H1 (cell line): Measurements from ENCODE around the gene RNU11.

ENCODE experiments used
- CBX5 ChIP-seq: fragments of 300-800, 300-1000 bp; sonication (generic); IDR thresholded peaks from 2 replicates; pipeline ENCODE4 v1.7.1; 2016; ENCODE audit warnings: antibody characterized with exemption, low read length, low read depth
- CEBPB ChIP-seq: IDR thresholded peaks from 2 replicates; pipeline ENCODE4 v1.6.1; 2012; ENCODE audit warnings: low read depth, low read length
- CREB1 ChIP-seq: IDR thresholded peaks from 2 replicates; pipeline ENCODE4 v1.6.1; 2012; ENCODE audit warnings: inconsistent platforms
- CTCF ChIP-seq, 3 experiments: IDR thresholded peaks; 1 replicate in 2 of 3; 2 replicates in 1 of 3; pipeline versions ENCODE4 v1.5.1 to v1.6.1; 2011; ENCODE audit warnings: low read length in 3 of 3, mild to moderate bottlenecking in 3 of 3, inconsistent platforms in 2 of 3, low read depth in 1 of 3, moderate library complexity in 1 of 3; ENCODE audit not compliant: insufficient read depth in 1 of 3; ENCODE audit errors: control extremely low read depth in 1 of 3
- EGR1 ChIP-seq: IDR thresholded peaks from 2 replicates; pipeline ENCODE4 v1.6.1; 2011; ENCODE audit warnings: low read depth, low read length, borderline replicate concordance
- GTF2F1 ChIP-seq: IDR thresholded peaks from 2 replicates; pipeline ENCODE4 v1.6.1; 2012; ENCODE audit warnings: low read depth, low read length, improper control_type of control experiment, borderline replicate concordance
- HDAC2 ChIP-seq, 2 experiments: fragments of 300-600 bp in 1 of 2; sonication (generic) in 1 of 2; IDR thresholded peaks; 2 replicates each; pipeline ENCODE4 v1.6.1; 2011 to 2012; ENCODE audit warnings: low read depth in 2 of 2, low read length in 2 of 2, mild to moderate bottlenecking in 2 of 2, moderate library complexity in 2 of 2, borderline replicate concordance in 1 of 2, inconsistent platforms in 1 of 2
- JUND ChIP-seq: IDR thresholded peaks from 2 replicates; pipeline ENCODE4 v1.6.1; 2011; ENCODE audit warnings: mild to moderate bottlenecking, improper control_type of control experiment, low read length
- POLR2A ChIP-seq, 2 experiments: IDR thresholded peaks; 1 replicate in 1 of 2; 2 replicates in 1 of 2; pipeline ENCODE4 v1.6.1; 2011; ENCODE audit warnings: low read depth in 2 of 2, low read length in 2 of 2, mild to moderate bottlenecking in 2 of 2; ENCODE audit errors: control extremely low read depth in 1 of 2
- RBBP5 ChIP-seq: IDR thresholded peaks from 2 replicates; pipeline ENCODE4 v1.7.1; 2012; ENCODE audit warnings: low read depth, mild to moderate bottlenecking, inconsistent platforms, low read length, moderate library complexity, borderline replicate concordance
- RNF2 ChIP-seq: fragments of 200-900, 300-1000 bp; sonication (generic); IDR thresholded peaks from 2 replicates; pipeline ENCODE4 v1.7.1; 2016; ENCODE audit warnings: borderline replicate concordance, low read depth, mild to moderate bottlenecking, antibody characterized with exemption, low read length; ENCODE audit not compliant: poor library complexity, severe bottlenecking; ENCODE audit errors: missing control alignments
- RXRA ChIP-seq: IDR thresholded peaks from 2 replicates; pipeline ENCODE4 v1.6.1; 2011; ENCODE audit warnings: low read depth, mild to moderate bottlenecking, low read length, moderate library complexity; ENCODE audit not compliant: insufficient read depth
- SRF ChIP-seq: IDR thresholded peaks from 2 replicates; pipeline ENCODE4 v1.6.1; 2011; ENCODE audit warnings: mild to moderate bottlenecking, low read depth, low read length, moderate library complexity
- TF ChIP-seq, protein P1 (sequence below): IDR thresholded peaks from 2 replicates; pipeline ENCODE4 v1.6.1; 2012; ENCODE audit warnings: inconsistent platforms

DNA sequence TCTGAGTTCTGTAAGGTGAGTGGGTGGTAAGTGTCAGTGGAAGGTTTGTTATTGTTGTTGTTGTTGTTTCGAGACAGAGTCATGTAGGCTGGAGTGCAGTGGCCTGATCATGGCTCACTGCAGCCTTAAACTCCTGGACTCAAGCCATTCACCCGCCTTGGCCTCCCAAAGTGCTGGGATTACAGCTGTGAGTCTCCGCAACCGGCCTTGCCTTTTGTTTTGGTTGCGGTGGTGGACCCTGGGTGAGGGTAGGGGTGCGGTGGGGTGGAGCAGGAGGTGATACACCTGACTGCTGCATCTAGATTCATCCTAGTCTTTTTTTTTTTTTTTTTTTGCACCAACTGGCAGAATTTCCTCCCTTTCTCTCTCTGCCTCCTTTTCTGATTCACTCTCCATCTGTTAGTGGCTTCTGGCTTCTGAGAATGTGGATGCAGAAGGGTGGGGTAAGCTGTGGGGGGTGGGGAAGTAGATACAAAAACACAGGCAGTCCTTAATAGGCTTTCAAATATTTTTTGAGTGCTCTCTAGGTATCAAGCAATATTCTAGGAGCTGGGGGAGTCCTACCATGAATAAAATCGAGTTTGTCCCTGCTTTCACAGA lies 15.6 kb downstream of the RNU11 start:
- TF ChIP-seq CREB1: no peak
- no peak for TF ChIP-seq JUND
- TF ChIP-seq POLR2A (IDR thresholded peaks at IDR 0.05; ENCODE audit: control extremely low read depth in 1 of 2, low read depth in 2 of 2, low read length in 2 of 2): no peak
- TF ChIP-seq CBX5: no peak
- no peak for TF ChIP-seq CTCF (IDR thresholded peaks at IDR 0.05; ENCODE audit: control extremely low read depth in 1 of 3, insufficient read depth in 1 of 3, low read depth in 1 of 3, low read length in 3 of 3)
- no peak for TF ChIP-seq HDAC2 (IDR thresholded peaks at IDR 0.05; ENCODE audit: borderline replicate concordance in 1 of 2, low read depth in 2 of 2, low read length in 2 of 2)
- no peak for TF ChIP-seq RXRA
- no peak for TF ChIP-seq RBBP5
- TF ChIP-seq GTF2F1: no peak
- TF ChIP-seq, protein P1, sequence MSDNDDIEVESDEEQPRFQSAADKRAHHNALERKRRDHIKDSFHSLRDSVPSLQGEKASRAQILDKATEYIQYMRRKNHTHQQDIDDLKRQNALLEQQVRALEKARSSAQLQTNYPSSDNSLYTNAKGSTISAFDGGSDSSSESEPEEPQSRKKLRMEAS: no peak
- TF ChIP-seq SRF: no peak
- no peak for TF ChIP-seq EGR1
- no peak for TF ChIP-seq RNF2
- TF ChIP-seq CEBPB: no peak
